RCC 7860 (cell line): ENCODE results near the gene PIGN.
"Not testable (repeated sequence)": the region's sequence is repeated elsewhere in the genome, so short reads cannot be mapped to it uniquely, and the experiment has no call there.

Experiments
- DNase-seq: peaks from one replicate; pipeline ENCODE4 v3.0.0-alpha.2; 2015; ENCODE audit warnings: low spot score
- FAIRE-seq: peaks from 2 replicates; lab custom pipeline; 2012; peaks lifted over from hg19 to GRCh38; lab: Jason Lieb, UNC

Gene PIGN

DNA sequence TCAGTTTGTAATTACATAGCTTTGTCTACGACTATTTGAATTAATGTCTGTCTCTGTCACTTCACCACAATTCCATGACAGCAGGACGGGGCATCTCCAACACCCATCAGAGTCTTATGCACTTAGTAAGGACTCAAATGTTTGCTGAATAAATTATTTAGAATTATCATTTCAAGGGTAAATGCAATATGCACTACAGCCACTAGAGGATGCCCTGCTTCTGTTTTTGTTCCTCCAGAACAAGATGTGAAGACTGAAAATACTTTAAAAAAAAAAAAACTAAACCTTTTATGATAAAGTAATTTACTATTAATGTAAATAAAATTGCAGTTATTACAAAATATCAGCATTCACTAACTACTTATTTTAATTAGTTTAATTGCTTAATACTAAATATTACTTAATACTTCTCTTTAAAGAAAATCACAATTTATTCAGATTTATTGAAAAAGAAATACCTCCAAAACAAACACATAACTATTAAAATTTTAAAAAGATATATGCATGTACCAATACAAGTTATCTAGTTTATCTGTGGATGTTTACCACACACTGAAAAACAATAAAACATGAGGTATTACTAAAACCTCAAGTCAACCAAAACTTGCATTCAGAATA is 3.2 kb downstream of the PIGN start:
- DNase-seq, result peak; percentile 28
- peak; percentile 80 for FAIRE-seq

DNA sequence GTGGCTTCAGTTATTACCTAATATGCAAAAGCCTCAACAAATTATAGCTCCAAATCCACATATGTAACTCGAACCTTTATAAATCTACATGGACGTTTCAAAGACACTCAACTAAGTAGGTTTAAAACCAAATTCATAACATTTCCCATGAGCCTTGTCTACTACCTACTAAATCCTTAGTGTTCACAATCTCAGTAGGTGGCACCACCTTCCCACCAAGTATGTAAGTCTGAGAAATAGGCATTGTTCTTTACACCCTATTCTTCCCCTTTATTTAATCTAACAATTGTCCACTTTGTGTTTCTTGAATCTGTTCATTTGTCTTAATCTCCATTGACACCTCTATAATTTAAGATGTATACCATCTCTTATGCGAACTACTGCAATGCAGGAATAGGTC is 4.6 kb downstream of the PIGN start:
- FAIRE-seq (no peak), DNase-seq (no peak)

DNA sequence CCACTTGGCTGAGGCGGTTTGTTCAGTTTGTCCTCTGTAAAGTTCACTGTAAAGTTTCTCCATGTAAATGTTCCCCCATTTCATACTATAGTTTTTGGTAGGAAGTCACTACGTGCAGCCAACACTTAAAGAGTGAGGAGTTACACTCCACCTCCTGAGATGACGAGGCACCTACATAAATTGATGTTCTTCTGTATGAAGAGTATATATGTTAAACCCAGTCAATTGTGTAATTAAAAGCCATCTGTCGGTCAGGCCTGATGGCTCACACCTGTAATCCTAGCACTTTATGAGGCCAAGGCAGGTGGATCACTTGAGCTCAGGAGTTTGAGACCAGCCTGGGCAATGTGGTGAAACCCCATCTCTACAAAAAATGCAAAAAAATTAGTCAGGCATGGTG is 7.6 kb downstream of the PIGN start:
- FAIRE-seq, result no peak
- no peak for DNase-seq

DNA sequence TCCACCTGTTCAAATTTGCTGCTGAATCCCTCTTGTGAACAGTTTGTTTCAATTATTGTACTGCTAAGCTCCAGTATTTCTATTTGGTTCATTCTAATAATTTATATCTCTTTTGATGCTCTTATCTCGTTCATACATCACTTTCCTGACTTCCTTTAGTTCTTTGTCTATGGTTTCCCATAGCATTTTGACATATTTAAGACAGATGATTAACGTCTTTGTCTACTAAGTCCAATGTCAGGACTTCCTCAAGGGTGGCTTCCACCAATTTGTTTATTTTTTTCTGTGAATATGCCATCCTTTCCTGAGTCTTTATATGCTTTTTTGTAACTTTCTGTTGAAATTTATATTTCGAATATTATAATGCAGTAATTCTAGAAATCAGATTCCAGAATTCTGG is 9.6 kb downstream of the PIGN start:
- FAIRE-seq, result no peak

DNA sequence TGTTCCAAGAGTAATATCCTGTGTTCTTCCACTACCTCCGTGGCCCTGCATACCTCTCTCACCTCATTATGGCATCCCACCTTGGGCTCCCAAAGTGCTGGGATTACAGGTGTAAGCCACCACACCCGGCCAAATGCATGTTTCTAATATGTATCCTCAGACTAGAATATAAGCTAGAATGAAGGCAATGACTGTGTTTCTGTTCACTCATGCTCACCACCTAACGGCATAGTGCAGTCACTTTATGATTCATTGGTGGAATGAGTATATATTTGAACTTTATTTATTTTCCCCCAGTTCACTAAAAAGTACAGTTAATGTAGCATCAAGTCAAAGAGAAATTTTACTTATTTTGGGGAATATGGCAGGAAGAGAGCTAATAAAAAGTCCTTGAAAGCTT is 11.3 kb downstream of the PIGN start:
- no peak for FAIRE-seq
- DNase-seq, result no peak

More for the DNA sequence above, 9.6 kb downstream of the PIGN start:
- DNase-seq, result no peak

DNA sequence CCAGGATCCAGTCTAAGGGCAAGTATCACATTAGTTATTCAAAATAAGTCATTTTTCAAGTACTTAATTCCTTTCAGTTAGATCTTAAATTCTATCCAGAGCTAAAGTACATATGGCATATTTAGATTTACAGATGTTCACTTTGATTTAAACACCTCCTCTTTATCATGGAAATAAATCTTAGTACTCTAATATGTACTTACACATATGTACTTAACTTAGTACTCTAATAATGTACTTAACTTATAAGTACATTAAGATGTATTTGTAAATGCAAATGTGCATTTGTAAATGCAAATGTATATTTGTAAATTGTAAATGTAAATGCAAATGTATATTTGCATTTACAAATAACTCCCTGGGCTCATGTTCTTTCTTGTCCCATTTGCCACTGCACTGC is 14.6 kb downstream of the PIGN start:
- no peak for FAIRE-seq
- DNase-seq, result no peak

DNA sequence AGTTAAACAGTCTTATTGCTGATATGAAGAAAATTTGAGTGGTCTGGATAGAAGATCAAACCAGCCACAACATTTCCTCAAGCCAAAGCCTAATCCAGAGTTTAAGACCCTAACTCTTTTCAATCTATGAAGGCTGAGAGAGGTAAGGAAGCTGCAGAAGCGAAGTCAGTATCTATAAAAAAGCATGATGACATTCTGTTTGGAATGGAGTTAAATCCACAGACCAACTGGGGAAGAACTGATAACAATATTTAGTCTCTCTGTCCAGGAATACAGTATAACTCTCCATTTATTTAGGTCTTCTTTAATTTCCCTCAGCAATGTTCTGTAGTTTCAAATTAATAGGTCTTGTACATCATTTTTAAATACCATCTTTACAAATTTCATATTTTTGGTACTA is 16.0 kb downstream of the PIGN start:
- DNase-seq, result no peak
- FAIRE-seq, result no peak

DNA sequence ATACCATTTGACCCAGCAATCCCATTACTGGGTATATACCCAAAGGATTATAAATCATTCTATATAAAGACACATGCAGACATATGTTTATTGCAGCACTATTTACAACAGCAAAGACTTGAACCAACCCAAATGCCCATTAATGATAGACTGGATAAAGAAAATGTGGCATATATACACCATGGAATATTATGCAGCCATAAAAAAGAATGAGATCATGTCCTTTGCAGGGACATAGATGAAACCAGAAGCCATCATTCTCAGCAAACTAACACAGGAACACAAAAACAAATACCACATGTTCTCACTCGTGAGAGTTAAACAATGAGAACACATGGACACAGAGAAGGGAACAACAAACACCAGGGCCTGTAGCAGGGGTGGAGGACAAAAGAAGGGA is 20.3 kb downstream of the PIGN start:
- not testable (repeated sequence) for FAIRE-seq

DNA sequence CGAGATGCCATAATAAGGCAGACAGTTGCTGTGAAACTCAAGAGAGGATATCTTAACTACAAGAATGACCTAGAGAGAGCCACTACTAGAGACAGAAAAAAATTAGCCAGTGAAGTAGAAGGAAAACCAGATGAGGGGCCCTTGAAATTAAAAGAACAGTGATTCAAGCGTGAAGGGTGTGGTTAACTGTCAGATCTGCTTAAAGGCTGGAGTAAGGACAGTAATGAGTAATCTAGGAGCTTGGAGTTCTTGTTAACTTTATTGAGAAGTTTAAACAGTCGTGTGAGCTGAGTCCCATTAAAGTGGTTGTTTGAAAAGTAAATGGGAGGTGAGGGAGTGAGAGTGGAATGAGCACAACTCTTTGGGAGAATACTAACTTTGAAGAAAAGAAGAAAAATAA is 21.3 kb downstream of the PIGN start:
- FAIRE-seq, result no peak
- no peak for DNase-seq

More for the DNA sequence above, 20.3 kb downstream of the PIGN start:
- DNase-seq, result not testable (repeated sequence)

DNA sequence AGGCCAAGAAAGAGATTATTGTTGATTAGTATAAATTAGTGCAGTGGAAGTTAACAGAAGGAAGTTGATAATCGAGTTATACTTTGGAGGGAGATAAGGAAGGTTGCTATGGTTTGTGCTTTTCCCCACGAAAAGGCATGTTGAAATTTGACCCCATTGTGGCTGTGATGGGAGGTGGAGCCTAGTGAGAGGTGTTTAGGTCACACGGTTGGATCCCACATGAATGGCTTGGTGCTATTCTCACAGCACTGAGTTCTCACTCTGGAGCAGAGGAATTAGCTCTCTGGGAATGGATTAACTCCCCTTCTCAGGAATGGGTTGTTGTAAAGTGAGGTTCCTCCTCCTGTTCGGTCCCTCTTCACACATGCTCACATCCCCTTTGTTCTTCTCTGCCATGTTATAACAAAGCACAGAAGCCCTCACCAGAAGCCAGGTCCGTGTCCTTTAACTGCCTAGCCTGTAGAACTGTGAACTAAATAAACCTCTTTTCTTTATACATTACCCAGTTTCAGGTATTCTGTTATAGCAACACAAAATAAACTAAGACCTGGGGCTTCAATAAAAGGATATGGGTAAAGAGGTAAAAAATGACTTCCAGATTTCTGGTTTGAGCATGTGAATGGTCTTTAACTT is 21.9 kb downstream of the PIGN start:
- DNase-seq (no peak), FAIRE-seq (no peak)

DNA sequence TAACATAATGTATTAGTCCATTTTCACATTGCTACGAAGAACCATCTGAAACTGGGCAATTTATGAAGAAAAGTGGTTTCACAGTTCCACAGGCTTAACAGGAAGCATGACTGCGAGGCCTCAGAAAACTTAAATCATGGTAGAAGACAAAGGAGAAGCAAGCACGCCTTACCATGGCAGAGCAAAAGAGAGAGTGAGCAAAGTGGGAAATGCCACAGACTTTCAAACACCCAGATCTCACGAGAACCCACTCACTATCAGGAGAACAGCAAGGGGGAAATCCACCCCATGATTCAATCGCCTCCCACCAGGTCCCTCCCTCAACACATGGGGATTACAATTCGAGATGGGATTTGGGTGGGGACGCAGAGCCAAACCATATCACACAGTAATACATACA is 22.5 kb downstream of the PIGN start:
- DNase-seq, result no peak
- FAIRE-seq, result no peak

DNA sequence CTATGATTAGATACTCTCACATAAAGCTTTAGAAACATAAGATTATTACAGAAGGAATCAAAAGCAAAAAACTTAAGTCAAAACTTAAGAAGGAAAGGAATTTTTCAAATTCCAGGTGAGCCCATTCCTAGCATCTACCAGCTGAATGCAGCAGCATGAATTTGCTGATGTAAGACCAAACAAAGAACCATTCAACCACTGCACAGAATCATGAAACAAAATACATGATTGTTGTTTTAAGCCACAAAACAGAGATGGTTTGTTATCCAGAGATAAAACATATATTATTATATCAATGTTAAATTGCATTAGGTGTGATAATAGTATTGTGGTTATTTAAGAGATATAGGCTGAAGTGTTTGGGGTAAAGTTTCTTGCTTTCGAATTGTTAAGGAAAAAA is 29.0 kb downstream of the PIGN start:
- FAIRE-seq (no peak), DNase-seq (no peak)

DNA sequence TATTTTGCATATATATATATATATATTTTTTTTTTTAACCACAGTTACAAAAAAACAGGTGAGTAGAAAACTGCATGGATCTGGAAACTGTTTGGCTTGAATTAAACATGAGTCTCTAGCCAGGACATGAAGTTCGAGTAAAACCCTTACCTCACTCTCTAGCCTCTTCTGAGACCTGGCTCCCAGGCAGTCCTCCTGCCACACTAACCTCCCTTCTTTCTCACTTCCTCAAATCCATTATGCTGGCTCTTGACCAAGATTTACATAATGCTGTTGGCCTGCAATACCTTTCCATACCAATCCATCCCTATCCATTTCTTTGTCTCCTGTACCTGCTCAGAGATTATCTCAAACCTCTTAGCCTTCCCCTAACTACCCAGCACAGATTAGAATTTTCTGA is 34.0 kb downstream of the PIGN start:
- no peak for FAIRE-seq
- DNase-seq, result no peak

DNA sequence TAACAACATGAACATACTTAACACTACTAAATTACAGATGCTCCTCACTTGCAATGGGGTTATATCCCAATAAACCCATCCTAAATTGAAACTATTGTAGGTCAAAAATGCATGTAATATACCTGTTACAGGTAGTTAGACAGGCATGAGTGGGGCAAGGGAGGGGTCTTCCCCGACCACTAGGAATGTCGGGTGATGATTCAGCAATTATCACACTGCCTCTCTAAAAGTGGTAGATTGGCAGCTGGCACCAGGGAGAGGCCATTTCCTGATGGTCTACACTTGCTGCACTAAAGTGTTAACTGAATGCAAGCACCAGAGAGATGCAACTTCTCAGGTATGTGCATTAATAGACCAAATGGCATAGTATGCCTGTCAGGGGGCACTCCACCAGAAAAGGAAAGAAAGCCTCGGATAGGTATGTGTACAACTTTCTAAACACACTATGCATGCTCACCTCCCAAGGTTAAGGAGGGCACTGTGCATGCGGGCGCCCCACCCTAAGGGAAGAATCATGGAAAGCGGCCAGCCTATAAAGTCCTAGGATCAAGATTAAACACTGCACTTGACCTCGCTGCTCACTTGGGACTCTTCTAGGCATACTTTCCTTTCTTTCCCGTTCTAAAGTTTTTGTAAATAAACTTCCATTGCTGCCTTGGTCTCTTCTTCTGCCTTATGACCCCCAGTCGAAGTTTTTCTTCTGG is 35.6 kb downstream of the PIGN start:
- DNase-seq, result no peak
- no peak for FAIRE-seq

DNA sequence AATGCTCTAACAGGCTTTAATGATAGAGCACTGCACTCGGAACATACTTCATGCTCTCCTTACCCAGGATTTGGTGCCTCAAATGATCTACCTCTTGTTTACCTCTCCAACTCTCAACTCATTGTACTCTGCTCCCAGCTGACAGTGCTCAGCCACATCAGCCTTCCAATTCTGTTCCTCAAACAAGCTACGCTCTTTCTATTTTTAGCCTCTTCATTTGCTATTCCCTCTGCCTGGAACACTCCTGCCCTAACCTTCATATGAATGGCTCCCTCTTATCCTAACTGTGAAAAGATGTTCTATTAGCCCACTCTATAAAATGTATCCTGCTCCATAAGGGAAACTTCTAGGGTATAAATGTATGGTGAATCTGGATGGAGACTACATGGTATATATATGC is 42.5 kb downstream of the PIGN start:
- FAIRE-seq, result no peak
- no peak for DNase-seq

DNA sequence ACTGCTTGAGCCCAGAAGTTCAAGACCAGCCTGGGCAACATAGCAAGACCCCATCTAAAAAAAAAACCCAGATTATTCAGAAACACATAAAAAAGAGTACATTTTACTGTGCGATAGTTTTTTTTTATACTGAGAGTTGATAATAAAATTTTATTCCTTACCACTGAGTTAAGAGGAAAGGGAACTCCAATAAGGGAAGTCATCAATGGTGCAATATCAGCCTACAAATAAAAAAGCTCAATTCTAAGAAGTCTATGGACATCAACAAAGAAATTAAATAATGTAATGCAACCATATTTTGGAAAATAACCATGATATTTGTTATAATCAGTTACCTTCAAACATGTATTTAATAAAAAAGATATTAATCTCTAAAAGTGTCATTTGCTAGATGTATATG is 46.6 kb downstream of the PIGN start:
- no peak for DNase-seq
- no peak for FAIRE-seq

DNA sequence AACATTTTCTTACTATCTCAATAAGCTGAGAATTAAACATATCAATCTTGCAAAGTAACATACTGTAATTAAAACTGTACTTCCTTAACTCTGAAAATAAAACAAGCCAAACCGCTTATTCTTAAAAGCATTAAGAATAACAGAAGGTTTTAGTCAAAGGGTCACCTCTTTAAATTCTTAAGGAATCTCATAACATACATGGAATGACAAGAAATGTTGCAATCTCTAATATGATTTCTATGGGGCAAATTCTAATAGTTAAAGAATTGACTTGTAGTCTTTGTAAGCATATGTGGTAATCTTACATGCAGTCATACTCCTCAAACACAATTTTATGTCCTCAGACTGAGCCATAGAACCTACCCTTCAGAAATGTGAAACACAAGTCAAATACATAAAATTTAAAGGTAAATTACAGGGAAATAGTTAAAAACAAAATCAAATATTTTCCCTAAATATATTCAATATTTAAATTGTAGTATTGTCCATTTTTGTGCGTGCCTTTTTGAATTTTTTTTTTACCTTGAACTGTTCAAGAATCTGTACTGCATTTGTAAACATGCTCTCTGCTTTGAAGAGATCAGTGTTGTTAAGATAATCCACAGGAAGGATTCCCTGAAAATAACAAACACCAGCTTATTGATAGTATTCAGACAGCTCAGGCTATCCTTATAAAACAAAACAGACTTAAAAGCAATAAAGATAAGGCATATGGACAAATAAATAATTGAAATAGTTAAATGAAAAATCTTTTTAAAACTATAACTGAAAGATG is 48.2 kb downstream of the PIGN start:
- FAIRE-seq, result no peak
- no peak for DNase-seq

DNA sequence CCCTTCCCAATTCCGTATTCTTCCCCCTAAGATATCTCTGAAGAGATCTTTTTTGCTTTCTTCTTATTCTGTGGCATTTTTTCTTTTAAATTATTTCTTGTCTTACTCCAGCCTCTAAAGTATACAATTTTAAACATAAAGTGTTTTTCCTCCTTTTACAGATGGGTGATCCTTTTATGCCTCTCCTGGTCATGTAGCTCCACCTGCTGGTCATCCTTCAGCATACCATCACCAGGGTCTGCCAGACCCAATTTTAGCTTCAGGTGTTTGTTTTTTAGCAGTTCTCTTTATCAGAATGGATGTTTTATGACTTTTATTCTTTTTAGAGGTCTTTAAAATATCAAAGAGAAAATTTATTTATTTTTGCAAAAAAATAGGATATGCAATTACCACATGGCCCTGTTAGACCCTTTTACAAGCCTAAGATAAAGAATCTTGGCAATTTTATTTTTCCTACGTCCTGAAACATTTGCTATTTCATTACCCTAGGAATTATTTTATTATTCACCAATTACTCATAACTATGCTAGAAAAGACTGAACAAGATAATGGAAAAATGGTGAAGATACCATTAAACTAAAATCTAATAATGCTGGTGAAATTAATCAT is 55.5 kb downstream of the PIGN start:
- FAIRE-seq (peak; percentile 69), DNase-seq (peak; percentile 18)

DNA sequence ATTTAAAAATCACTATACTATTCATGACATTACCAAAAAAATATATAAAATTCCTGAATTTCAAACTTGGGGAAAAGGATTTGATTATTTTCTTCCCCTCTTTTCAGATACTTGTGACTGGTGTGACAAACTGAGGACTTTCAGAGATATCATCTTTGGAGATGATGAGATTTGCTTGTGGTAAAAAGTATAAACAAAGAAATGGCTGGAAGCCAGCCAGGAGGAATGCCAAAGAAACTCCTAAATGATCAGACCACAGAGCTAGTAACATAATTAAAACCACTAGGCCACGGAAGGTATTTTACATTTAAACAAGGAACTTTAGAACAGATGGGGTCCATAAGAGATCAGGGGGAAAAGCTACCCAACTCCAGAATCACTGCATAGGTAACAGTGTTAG is 58.7 kb downstream of the PIGN start:
- DNase-seq (no peak), FAIRE-seq (no peak)

DNA sequence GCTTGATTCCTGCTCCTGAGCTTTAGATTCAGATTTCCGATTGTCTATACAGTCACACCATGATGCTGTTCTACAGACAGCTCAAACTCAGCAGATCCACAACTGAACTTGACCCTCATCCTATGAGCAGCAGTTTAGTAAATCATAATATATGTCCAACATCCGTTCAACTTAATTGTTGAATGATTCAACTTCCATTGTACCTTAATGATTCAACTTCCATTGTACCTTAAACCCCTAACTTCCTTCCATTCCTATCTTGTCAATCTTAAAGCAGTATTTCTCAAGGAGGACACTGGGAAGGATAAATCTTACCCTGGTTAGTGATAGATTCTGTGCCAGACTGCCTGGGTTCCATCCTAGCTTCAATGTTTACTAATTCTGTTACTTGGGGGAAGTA is 60.1 kb downstream of the PIGN start:
- DNase-seq (no peak), FAIRE-seq (no peak)

DNA sequence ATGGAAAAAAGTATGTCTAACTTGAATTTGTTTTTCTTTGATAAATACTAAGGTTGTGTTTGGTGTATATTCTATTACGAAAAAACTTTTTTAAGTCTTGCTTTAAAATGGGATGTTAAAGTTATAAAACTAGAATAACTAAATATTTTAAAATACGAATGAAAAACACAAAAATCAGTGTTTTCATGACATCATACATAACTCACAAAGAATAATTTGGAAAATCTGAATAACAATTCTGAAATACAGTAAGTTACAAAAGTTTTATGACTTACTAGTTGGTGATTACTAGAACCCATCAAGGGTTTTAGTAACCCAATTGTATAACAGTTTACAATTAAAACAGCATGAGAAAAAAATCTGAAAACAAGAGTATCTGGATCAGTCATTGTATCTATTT is 61.2 kb downstream of the PIGN start:
- FAIRE-seq, result peak; percentile 45
- DNase-seq, result no peak
